Measurements from ENCODE around the gene CCDC78. TPM values are rescaled to one million over a fixed set of nuclear protein-coding genes. Genes with fewer than 3 reads are reported as not detected.

The CCDC78 gene
- total RNA-seq, 1 donor from 2014 or later = 7.6 TPM

DNA sequence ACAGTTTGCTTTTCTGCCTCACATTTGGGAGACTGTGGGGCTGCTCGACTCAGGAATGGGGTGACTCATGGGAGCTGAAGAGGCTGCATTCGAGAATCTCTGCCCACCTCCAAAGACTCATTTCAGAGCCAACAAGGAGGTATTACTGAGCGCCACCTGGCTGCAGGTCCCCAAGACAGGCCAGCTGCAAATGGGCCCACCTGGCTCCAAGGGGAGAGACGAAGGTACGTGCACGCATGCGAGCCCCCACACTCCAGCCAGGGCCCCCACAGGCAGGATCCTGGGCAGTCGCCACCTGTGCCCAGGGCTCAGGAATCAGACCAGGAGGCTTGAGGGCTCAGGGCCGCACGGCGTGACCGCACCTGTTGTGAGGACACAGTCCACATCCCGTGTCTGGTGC lies 6.7 kb upstream of the CCDC78 start:
- Histone ChIP-seq H3K27ac (no peak overlapping the region), H3K27me3 (no peaks in the 10 kb centered on the region), H3K36me3 (peaks cover 0 to 44% of the 10 kb centered on the region in 2 donors), H3K4me3 (no peak overlapping the region), H3K9me3 (no peaks in the 10 kb centered on the region), H3K4me1 (peaks cover 20% of the 10 kb centered on the region)
- no peak for DNase-seq (ENCODE audit: extremely low spot score in 2 of 2)
- TF ChIP-seq POLR2AphosphoS5 (IDR thresholded peaks at IDR 0.05; ENCODE audit: insufficient read depth in 1 of 2, low read depth in 1 of 2) (no peak), POLR2A (IDR thresholded peaks at IDR 0.05) (no peak)
- TF ChIP-seq, protein P1, sequence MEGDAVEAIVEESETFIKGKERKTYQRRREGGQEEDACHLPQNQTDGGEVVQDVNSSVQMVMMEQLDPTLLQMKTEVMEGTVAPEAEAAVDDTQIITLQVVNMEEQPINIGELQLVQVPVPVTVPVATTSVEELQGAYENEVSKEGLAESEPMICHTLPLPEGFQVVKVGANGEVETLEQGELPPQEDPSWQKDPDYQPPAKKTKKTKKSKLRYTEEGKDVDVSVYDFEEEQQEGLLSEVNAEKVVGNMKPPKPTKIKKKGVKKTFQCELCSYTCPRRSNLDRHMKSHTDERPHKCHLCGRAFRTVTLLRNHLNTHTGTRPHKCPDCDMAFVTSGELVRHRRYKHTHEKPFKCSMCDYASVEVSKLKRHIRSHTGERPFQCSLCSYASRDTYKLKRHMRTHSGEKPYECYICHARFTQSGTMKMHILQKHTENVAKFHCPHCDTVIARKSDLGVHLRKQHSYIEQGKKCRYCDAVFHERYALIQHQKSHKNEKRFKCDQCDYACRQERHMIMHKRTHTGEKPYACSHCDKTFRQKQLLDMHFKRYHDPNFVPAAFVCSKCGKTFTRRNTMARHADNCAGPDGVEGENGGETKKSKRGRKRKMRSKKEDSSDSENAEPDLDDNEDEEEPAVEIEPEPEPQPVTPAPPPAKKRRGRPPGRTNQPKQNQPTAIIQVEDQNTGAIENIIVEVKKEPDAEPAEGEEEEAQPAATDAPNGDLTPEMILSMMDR (IDR thresholded peaks at IDR 0.05) = no peak
- intact Hi-C loops (cut with DNase I) = no loop called here

DNA sequence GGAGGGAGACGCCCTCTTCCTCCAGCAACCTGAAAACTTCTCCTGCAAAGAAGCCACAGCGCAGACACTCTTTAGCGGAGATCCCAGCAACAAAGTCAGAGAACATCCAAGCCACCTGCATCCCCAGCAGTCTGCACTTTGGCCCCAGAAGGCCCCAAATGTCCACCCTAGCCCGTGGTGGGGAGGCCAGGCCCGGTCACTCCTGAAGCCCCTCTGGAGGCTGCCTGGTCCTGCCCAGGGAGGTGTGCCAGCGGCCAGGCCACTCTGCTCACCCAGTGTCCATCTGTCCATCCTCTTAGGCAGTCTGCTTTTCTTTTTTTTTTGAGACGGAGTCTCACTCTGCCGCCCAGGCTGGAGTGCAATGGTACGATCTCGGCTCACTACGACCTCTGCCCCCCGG lies 6.1 kb upstream of the CCDC78 start:
- intact Hi-C loops (cut with DNase I) = no loop called here
- DNase-seq (ENCODE audit: extremely low spot score in 2 of 2) = no peak
- Histone ChIP-seq H3K36me3 (peaks cover 0 to 40% of the 10 kb centered on the region in 2 donors), H3K4me3 (no peak overlapping the region), H3K4me1 (peaks cover 20% of the 10 kb centered on the region), H3K27ac (no peak overlapping the region), H3K27me3 (no peaks in the 10 kb centered on the region), H3K9me3 (no peaks in the 10 kb centered on the region)
- TF ChIP-seq, protein P1 (IDR thresholded peaks at IDR 0.05) = no peak
- TF ChIP-seq POLR2A (IDR thresholded peaks at IDR 0.05) (no peak), POLR2AphosphoS5 (IDR thresholded peaks at IDR 0.05; ENCODE audit: insufficient read depth in 1 of 2, low read depth in 1 of 2) (no peak)

DNA sequence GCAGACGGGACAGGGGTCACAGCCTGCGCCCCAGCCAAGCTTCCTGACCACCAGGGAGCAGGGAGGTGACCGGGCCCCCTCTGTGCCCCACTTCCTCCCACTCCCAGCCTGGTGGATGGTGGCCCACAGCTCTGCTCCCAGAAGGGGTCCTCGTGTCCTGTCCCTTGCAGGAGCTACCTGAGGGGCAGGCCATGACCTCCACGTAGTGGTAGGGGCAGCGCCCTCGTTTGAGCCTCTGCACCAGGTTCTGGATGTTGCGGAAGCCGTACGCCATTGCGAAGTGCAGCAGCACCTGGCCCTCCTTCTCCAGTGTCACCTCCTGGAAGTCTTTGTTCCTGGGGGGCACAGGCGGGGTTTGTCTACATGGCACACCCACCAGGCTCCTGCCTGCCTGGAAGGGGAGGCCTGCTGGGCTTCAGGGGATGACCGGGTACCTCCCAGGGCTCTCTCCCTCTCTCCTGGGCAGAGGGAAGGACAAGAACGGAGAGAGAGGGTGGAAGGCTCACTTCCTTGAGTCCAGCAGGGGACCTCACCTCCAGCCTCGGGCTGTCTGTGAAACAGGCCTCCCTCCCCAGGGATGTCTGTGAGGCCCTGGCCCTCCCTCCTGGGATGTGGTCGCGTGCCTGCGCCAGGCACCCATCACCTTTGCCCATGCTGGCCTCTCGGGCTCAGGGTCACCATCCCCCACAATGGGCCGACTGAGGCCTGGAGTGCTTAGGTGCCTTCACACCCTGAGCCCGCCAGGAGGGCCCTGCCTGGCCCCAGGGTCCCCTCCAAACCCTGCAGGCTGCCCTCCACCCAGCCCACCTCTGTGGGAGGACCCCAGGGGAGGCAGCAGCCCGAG lies 4.6 kb upstream of the CCDC78 start:
- DNase-seq (ENCODE audit: extremely low spot score in 2 of 2) = no peak
- TF ChIP-seq POLR2A (IDR thresholded peaks at IDR 0.05) (no peak), POLR2AphosphoS5 (IDR thresholded peaks at IDR 0.05; ENCODE audit: insufficient read depth in 1 of 2, low read depth in 1 of 2) (no peak)
- TF ChIP-seq, protein P1 (IDR thresholded peaks at IDR 0.05) = no peak
- no peak overlapping the region for H3K27ac ChIP-seq
- no peak overlapping the region for H3K4me3 ChIP-seq
- H3K4me1 ChIP-seq = peaks cover 31% of the 10 kb centered on the region
- H3K9me3 ChIP-seq = no peaks in the 10 kb centered on the region
- intact Hi-C loops (cut with DNase I) = no loop called here
- H3K27me3 ChIP-seq = no peaks in the 10 kb centered on the region
- H3K36me3 ChIP-seq = peaks cover 0 to 29% of the 10 kb centered on the region in 2 donors

DNA sequence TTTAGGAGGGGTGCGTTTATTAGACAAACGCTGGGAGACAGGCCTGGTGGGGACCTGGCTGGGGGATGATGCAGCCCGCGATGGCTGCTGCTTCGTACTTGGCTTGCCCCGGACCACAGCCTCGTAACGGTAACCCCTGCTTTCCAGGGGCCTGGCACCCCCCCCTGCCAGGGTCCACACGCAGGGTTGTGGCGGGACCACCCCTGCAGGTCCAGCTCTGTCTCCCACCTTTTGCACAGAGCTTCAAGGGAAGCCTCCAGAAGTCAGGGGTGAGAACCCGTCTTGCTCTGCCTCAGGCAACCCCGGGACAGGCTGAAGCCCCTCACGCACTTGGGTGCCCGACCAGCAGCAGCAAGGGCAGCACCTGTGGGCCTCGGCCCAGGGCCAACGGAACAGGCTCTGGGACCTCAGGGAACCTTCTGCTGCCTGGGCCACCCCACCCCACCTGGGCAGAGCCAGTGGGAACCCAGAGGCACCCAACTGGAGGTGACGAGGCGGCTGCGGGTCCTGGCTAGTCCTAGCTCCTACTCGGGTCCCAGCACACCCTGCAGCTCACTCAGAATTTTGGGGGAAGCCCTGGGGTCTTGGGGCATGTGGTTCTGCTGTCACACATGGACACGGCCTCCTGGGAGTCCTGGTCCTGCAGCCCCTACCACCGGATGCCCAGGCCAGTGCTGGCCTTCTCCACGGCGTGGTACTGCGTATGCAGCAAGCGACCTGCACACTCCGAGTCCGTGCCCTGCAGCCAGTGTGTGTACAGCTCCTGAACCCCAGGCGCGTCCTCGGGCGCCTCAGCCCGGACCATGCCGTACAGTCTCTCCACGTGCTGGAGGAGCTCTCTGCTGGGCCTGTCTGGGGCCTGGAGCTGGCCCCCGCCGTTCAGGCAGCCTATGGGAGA lies 3.8 kb upstream of the CCDC78 start:
- H3K4me1 ChIP-seq = peaks cover 31% of the 10 kb centered on the region
- intact Hi-C loops (cut with DNase I) = no loop called here
- H3K27me3 ChIP-seq = no peaks in the 10 kb centered on the region
- H3K27ac ChIP-seq = no peak overlapping the region
- no peak for DNase-seq (ENCODE audit: extremely low spot score in 2 of 2)
- H3K4me3 ChIP-seq = no peak overlapping the region
- TF ChIP-seq, protein P1 (IDR thresholded peaks at IDR 0.05) = no peak
- TF ChIP-seq POLR2AphosphoS5 (IDR thresholded peaks at IDR 0.05; ENCODE audit: insufficient read depth in 1 of 2, low read depth in 1 of 2) (no peak), POLR2A (IDR thresholded peaks at IDR 0.05) (no peak)
- H3K9me3 ChIP-seq = no peaks in the 10 kb centered on the region
- peaks cover 0 to 20% of the 10 kb centered on the region in 2 donors for H3K36me3 ChIP-seq
